Motor neuron (in vitro differentiated cells): ENCODE results near the gene RPL39L. TPM values are rescaled to one million over a fixed set of nuclear protein-coding genes. Genes with fewer than 3 reads are reported as not detected.
"Not testable (repeated sequence)": the region's sequence is repeated elsewhere in the genome, so short reads cannot be mapped to it uniquely, and the experiment has no call there.

Experiments used
- ATAC-seq, 8 experiments: fragments of 200-7000 bp; cut with Tn5 transposase; replicated peaks in 6 of 8; 2 replicates each; pipeline ENCODE4 v1.8.0; 2021; ENCODE audit warnings: mild to moderate bottlenecking in 8 of 8, moderate library complexity in 8 of 8
- H3K27ac ChIP-seq, 2 donors: fragments of 250-450 bp; sonication (Bioruptor Pico); 2 replicates each; pipeline ENCODE4 v1.9.0; 2021; ENCODE audit warnings: antibody characterized with exemption in 2 of 2, mild to moderate bottlenecking in 2 of 2, moderate library complexity in 1 of 2
- H3K4me1 ChIP-seq, 2 donors: fragments of 250-450 bp; sonication (Bioruptor Pico); replicated peaks in 1 of 2; 2 replicates each; pipeline ENCODE4 v1.6.1; 2021; ENCODE audit warnings: antibody characterized with exemption in 2 of 2, mild to moderate bottlenecking in 2 of 2, moderate library complexity in 1 of 2
- H3K4me3 ChIP-seq, 5 donors: fragments of 250-450 bp; sonication (Bioruptor Pico); 2 replicates each; pipeline ENCODE4 v1.9.0; 2021; ENCODE audit warnings: antibody characterized with exemption in 5 of 5, mild to moderate bottlenecking in 5 of 5, moderate library complexity in 4 of 5
- WGBS, 10 experiments: fragments of 450-650 bp; shearing (Covaris generic); methylation state at CpG; one replicate each; pipeline ENCODE4 v1.0.0; 2022; 5-methylcytosine and 5-hydroxymethylcytosine counted together
- in situ Hi-C, 9 experiments: fragments of 400-800 bp; cut with MboI; loops; one replicate each; pipeline ENCODE4 v1.15.0; 2021; ENCODE audit warnings: low sequenced_read_pairs in 9 of 9, low pct_unique_long_range_greater_than_20kb in 2 of 9; ENCODE audit not compliant: unreplicated experiment in 9 of 9
- total RNA-seq, 8 experiments: library from RNA; unstranded; fragments of 300-600 nt; gene quantifications; 2 replicates each; pipeline versions ENCODE4 v1.2.3 to v1.2.4, GENCODE V29; 2022

The RPL39L gene
- total RNA-seq, 8 experiments from 2014 or later = 0.97 to 47.7 (median 22.0) TPM

DNA sequence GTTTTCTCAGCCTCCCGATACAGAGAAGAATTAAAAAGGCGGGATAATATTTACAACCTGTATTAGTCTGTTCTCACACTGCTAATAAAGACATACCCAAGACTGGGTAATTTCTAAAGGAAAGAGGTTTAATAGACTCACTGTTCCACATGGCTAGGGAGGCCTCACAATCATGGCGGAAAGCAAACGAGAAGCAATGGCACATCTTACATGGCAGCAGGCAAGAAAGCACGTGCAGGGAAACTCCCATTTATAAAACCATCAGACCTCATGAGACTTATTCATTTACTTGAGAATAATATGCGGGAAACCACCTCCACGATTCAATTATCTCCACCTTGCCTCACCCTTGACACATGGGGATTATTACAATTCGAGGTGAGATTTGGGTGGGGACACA, 27.5 kb upstream of the RPL39L start:
- H3K4me3 ChIP-seq = no peak overlapping the region
- H3K4me1 ChIP-seq = no peaks in the 10 kb centered on the region
- ATAC-seq = no peak
- H3K27ac ChIP-seq = no peak overlapping the region
- WGBS, 10 experiments = 63 to 90% (median 80%) methylated on average over 1 to 7 of the region's 8 CpGs; no CpG with 5 or more reads in 2 of the 10 experiments
- in situ Hi-C loops = loop anchor here (10.0 to 25.0 kb wide), 4 partner anchors 304 to 1179 kb away; partner anchors contain the start of gene ADIPOQ (in 7 of the 9)

DNA sequence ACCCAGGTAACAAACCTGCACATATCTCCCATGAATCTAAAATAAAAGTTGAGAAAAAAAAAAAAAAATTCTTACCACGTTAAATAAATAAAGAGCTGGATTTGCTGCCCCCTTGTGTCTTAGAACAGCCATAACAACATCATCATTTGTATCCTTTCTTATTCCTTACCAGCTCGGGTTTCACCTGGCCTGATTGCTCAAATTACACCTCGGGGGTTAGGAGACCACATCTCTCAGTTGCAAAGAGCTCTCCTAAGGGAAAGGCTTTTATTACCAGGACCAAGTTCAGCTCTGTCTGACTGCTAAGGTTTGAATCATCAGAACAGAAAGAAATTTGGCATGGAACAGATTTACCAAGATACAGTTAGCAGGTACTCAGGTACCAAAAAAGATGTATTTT, 25.8 kb upstream of the RPL39L start:
- in situ Hi-C loops = loop anchor here (10.0 to 25.0 kb wide), 4 partner anchors 303 to 1178 kb away; partner anchors contain the start of gene ADIPOQ (in 7 of the 9)
- no peak overlapping the region for H3K27ac ChIP-seq
- H3K4me3 ChIP-seq = no peak overlapping the region
- no peaks in the 10 kb centered on the region for H3K4me1 ChIP-seq
- ATAC-seq = peak in 3 of 8 experiments; percentile 13 to 69 (median 15)
- 0 to 14% (median 0%) methylated on average over 1 to 3 of the region's 3 CpGs; no CpG with 5 or more reads in 2 of the 10 experiments for WGBS, 10 experiments

DNA sequence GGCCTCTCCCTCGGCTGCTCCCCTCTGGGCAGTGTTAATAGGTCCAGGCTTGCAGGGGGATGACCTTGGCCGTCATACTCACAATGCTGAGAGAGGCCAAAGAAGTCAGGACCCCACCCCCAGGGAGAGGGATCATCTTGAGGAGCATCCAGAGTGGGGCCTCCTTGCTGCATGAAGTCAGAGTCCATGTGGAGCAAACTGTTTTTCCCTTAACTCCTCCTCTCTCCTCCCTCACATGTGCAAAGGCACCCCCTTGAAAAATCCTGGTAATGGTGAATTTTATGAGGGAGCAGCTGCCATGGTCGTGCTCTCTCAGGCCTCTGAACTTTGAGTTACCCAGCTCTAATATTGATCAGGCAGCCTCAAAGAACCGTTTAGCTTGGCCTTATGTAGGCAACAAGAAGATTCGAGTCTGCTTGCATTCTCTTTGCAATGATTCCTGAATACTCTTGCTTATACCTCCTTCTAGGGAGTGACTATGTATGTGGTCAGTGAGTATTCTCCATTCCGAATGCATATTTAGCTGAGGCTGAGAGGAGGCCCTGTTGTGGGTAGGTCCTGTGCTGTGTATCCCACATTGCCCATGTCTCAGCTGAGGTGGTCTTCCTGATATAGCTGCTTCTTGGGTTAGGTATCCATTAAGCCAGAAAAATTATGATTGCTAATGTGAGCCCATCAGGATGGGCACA, 23.1 kb upstream of the RPL39L start:
- 31 to 73% (median 43%) methylated on average over 1 to 4 of the region's 6 CpGs for WGBS, 10 experiments
- no peak overlapping the region for H3K27ac ChIP-seq
- no peaks in the 10 kb centered on the region for H3K4me1 ChIP-seq
- no peak overlapping the region for H3K4me3 ChIP-seq
- in situ Hi-C loops = loop anchor here (10.0 to 25.0 kb wide), 4 partner anchors 300 to 1175 kb away; partner anchors contain the start of gene ADIPOQ (in 7 of the 9)
- ATAC-seq = peak in 3 of 8 experiments; percentile 47 to 98 (median 97)

DNA sequence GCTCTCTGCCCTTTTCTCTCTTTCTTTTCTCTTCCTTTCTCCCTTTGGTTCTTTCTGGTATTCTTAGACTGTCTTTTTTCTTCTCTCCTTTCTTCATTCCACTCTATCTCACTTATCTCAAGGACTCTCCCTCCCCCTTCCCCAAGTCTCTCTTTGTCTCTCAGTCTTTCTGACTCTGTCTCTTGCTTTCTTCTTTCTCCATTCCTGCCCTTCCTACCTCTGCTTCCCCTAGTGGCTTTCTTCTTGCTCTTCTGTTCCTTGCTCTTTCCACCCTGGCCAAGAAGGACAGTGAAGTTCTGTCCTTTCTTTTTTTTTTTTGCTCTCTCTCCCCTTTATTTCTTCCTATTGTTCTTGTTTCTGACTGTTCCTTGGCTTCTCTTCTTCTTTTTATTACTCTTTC, 22.3 kb upstream of the RPL39L start:
- in situ Hi-C loops = loop anchor here (10.0 to 25.0 kb wide), 4 partner anchors 299 to 1174 kb away; partner anchors contain the start of gene ADIPOQ (in 7 of the 9)
- Histone ChIP-seq H3K4me3 (no peak overlapping the region), H3K27ac (no peak overlapping the region)

DNA sequence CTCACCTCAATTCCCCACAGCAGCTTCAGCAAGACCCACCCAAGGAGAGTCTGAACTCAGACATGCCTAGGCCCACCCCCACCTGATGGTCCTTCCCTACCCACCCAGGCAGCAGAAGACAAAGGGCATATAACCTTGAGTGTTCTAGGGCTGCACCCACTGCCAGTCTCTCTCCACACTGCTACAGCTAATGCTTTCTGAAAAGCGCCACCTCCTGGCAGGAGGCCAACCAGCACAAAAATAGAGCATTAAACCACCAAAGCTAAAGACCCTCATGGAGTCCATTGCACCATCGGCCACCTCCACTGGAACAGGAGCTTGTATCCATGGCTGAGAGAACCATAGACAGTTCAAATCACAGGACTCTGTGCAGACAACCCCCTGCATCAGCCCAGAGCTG, 11.3 kb upstream of the RPL39L start:
- Histone ChIP-seq H3K4me3 (no peak overlapping the region), H3K27ac (no peak overlapping the region), H3K4me1 (no peaks in the 10 kb centered on the region)
- WGBS, 10 experiments = 0 to 83% (median 82%) methylated on average over 1 to 2 of the region's 2 CpGs; no CpG with 5 or more reads in 6 of the 10 experiments
- no peak for ATAC-seq
- in situ Hi-C loops = loop anchor here in 8 of 9 experiments (25.0 kb wide), 3 partner anchors 288 to 1163 kb away; partner anchors contain the start of gene ADIPOQ (in 6 of the 8)

More for the DNA sequence above, 22.3 kb upstream of the RPL39L start:
- no peak for ATAC-seq
- H3K4me1 ChIP-seq = no peaks in the 10 kb centered on the region

DNA sequence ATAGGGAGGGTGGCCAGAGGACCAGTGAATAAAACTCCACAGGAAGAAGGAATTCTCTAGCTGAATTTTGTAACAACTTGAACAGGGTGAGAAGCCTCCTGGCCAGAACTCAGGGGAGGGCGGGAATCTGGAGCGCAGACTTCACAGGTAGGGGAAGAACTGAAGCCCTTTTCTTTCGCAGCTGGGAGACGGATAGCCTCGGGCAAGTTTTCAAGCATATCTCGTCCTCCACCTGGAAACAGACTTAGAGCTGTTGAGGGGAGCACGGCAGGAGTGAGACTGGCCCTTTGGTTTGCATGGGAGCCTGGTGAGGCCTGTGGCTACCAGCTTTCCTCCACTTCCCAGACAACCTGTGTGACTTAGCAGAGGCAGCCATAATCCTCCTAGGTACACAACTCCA, 10.9 kb upstream of the RPL39L start:
- in situ Hi-C loops = loop anchor here in 8 of 9 experiments (25.0 kb wide), 3 partner anchors 288 to 1163 kb away; partner anchors contain the start of gene ADIPOQ (in 6 of the 8)
- Histone ChIP-seq H3K4me3 (no peak overlapping the region), H3K27ac (no peak overlapping the region), H3K4me1 (no peaks in the 10 kb centered on the region)
- no peak for ATAC-seq
- 80 to 100% (median 90%) methylated on average over 1 to 3 of the region's 7 CpGs; no CpG with 5 or more reads in 5 of the 10 experiments for WGBS, 10 experiments

DNA sequence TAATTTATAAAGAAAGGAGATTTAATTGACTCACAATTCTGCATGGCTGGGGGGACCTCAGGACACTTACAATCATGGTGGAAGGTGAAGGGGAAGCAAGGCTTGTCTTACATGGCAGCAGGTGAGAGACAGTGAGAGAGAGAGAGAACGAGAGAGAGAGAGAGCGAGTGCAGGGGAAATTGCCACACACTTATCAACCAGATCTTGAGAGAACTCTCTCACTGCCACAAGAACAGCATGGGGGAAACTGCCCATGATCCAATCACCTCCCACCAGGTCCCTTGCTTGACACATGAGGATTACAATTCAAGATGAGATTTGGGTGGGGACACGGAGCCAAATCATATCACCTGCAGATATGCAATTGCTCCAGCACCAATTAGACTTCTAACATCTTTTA, 7.1 kb upstream of the RPL39L start:
- Histone ChIP-seq H3K4me1 (no peaks in the 10 kb centered on the region), H3K4me3 (no peak overlapping the region), H3K27ac (no peak overlapping the region)
- in situ Hi-C loops = no loop called here
- ATAC-seq = no peak
- 29 to 80% (median 60%) methylated on average over 1 to 3 of the region's 3 CpGs; no CpG with 5 or more reads in 3 of the 10 experiments for WGBS, 10 experiments

DNA sequence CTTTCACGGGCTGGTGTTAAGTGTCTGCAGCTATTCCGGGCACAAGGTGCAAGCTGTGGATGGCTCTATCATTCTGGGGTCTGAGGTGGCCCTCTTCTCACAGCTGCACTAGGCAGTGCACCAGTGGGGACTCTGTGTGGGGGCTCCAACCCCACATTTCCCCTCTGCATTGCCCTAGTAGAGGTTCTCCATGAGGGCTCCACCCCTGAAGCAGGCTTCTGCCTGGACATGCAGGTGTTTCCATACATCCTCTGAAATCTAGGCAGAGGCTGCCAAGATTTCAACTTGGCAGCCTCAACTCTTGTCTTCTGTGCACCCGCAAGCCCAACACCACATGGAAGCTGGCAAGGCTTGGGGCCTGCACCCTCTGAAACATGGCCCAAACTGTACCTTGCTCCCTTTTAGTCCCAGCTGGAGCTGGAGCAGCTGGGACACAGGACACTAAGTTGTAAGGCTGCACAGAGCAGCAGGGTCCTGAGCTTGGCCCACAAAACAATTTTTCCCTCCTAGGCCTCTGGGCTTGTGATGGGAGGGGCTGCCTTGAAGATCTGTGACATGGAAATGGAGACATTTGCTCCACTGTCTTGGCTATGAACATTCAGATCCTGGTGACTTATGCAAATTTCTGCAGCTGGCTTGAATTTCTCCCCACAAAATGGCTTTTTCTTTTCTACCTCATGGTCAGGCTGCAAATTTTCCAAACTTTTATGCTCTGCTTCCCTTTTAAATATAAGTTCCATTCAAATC, 6.0 kb upstream of the RPL39L start:
- 8 to 100% (median 77%) methylated on average over 1 to 3 of the region's 3 CpGs; no CpG with 5 or more reads in 6 of the 10 experiments for WGBS, 10 experiments

DNA sequence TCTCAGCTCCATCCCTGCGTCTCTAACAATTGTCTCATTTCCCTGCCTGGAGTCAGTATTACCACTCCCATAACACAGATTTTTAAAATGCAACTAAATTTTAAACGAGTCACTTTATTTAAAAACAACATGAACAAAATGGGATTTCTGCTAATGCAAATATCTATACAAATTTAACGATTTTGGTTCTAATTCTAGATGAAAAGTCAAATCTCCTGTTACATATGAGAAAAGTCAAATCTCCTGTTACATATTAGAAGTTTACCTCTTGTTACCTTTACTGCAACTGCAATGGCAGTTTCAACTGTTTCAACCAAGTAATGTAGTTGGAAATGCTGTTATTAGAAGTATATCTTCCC, 578 bp upstream of the RPL39L start:
- 0 to 67% (median 33%) methylated on average over 1 to 3 of the region's 3 CpGs; no CpG with 5 or more reads in 1 of the 10 experiments for WGBS, 10 experiments
- Histone ChIP-seq H3K4me3 (peak overlapping the region; percentile 52 to 71 (median 60)), H3K27ac (no peak overlapping the region), H3K4me1 (no peaks in the 10 kb centered on the region)
- no peak for ATAC-seq
- in situ Hi-C loops = no loop called here

More for the DNA sequence above, 6.0 kb upstream of the RPL39L start:
- H3K4me1 ChIP-seq = no peaks in the 10 kb centered on the region
- in situ Hi-C loops = no loop called here
- no peak overlapping the region for H3K4me3 ChIP-seq
- peak in 2 of 8 experiments; percentile 65 to 69 for ATAC-seq
- no peak overlapping the region for H3K27ac ChIP-seq

DNA sequence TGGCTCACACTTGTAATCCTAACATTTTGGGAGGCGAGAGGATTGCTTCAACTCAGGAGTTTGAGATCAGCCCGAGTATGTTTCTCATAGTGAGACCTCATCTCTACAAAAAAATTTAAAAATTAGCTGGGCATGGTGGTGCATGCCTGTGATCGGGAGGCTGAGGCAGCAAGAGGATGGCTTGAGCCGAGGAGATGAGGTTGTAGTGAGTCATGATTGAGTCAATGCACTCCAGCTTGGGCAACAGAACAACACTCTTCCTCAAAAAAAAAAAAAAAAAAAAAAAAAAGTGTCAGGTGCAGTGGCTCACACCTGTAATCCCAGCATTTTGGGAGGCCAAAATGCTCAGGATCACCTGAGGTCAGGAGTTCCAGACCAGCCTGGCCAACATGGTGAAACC, 2.4 kb downstream of the RPL39L start:
- H3K4me1 ChIP-seq = no peaks in the 10 kb centered on the region
- 44 to 96% (median 79%) methylated on average over 2 to 4 of the region's 4 CpGs; no CpG with 5 or more reads in 2 of the 10 experiments for WGBS, 10 experiments
- ATAC-seq = no peak
- H3K4me3 ChIP-seq = no peak overlapping the region
- H3K27ac ChIP-seq = no peak overlapping the region
- in situ Hi-C loops = no loop called here

DNA sequence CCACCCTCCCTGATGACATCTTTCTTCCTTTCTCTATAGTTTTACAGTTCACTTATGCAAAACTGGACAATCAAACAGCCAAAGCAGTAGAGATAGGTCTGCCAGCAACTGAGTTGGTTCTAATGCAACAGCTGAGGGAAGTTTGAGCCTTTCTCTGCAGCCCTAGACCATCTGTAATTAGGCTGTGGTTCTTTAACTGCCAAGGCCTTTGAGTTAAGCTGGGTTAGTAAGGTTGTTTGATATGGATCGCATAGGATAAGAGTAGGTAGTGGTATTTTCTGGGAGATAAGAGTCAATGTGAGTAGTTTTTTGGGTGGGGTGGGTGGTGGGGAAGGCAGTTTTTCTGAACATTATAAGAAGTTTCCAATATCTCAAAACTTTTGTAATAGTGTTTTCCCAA, 3.0 kb downstream of the RPL39L start:
- WGBS, 10 experiments = 86 to 100% (median 100%) methylated on average over 1 of the region's 1 CpG; no CpG with 5 or more reads in 4 of the 10 experiments
- Histone ChIP-seq H3K4me3 (no peak overlapping the region), H3K27ac (no peak overlapping the region), H3K4me1 (no peaks in the 10 kb centered on the region)
- ATAC-seq = no peak
- in situ Hi-C loops = no loop called here

DNA sequence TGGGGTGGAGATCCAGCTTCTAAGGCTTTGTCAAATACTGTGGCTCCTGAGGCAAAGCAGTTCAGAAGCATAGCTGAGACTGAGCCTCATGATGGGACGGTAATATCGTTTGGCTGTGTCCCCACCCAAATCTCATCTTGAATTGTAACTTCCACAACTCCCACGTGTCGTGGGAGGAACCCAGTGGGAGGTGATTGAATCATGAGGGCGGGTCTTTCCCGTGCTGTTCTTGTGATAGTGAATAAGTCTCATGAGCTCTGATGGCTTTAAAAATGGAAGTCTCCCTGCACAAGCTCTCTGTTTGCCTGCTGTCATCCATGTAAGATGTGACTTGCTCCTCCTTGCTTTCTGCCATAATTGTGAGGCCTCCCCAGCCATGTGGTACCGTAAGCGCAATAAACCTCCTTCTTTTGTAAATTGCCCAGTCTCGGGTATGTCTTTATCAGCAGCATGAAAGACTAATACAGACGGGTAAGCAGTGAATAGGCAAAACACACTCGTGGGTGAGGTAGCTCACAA, 4.1 kb downstream of the RPL39L start:
- H3K4me1 ChIP-seq, H3K4me3 ChIP-seq, H3K27ac ChIP-seq, in situ Hi-C loops, ATAC-seq: not testable (repeated sequence)
- WGBS, 10 experiments = 80 to 100% (median 93%) methylated on average over 1 to 6 of the region's 11 CpGs; no CpG with 5 or more reads in 1 of the 10 experiments

DNA sequence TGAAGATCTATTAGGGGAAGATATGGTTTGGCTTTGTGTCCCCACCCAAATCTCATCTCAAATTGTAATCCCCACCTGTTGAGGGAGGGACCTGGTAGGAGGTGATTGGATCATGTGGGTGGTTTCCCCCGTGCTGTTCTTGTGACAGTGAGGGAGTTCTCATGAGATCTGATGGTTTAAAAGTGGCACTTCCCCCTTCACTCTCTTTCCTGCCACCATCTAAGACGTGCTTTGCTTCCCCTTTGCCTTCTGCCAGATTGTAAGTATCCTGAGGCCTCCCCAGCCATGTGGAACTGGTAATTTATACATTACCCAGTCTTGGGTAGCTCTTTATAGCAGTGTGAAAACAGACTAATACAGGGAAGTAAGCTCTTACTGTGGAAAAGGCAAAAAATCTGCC, 6.1 kb downstream of the RPL39L start:
- 100% methylated on average over 1 to 2 of the region's 2 CpGs; no CpG with 5 or more reads in 8 of the 10 experiments for WGBS, 10 experiments
- ATAC-seq, in situ Hi-C loops, H3K27ac ChIP-seq, H3K4me3 ChIP-seq, H3K4me1 ChIP-seq: not testable (repeated sequence)
